HEK293 (cell line): ENCODE measurements around the gene ADD2.
"Not testable (repeated sequence)": the region's sequence is repeated elsewhere in the genome, so short reads cannot be mapped to it uniquely, and the experiment has no call there.

Experiments used
- BCL11A ChIP-seq: fragments of 450-650 bp; formaldehyde crosslinking; IDR thresholded peaks from 2 replicates; pipeline ENCODE4 v1.5.1; 2016; ENCODE audit warnings: low read depth, missing biosample characterization, missing genetic modification characterization
- PRDM1 ChIP-seq: fragments of 450-650 bp; formaldehyde crosslinking; IDR thresholded peaks from 2 replicates; pipeline ENCODE4; 2016; ENCODE audit warnings: missing biosample characterization, missing genetic modification characterization
- ZBTB21 ChIP-seq: fragments of 450-650 bp; formaldehyde crosslinking; IDR thresholded peaks from 2 replicates; pipeline ENCODE4 v1.5.1; 2017; ENCODE audit warnings: missing biosample characterization, missing genetic modification characterization
- ZEB2 ChIP-seq: fragments of 450-650 bp; formaldehyde crosslinking; IDR thresholded peaks from 2 replicates; pipeline ENCODE4 v1.5.1; 2016; ENCODE audit warnings: missing biosample characterization, missing genetic modification characterization
- ZNF169 ChIP-seq: fragments of 450-650 bp; formaldehyde crosslinking; IDR thresholded peaks from 2 replicates; pipeline ENCODE4 v1.5.1; 2016; ENCODE audit warnings: missing biosample characterization, missing genetic modification characterization
- ZNF510 ChIP-seq: fragments of 450-650 bp; formaldehyde crosslinking; IDR thresholded peaks from 2 replicates; pipeline ENCODE4 v1.5.1; 2018; ENCODE audit warnings: mild to moderate bottlenecking, missing genetic modification characterization, missing biosample characterization; ENCODE audit not compliant: insufficient replicate concordance
- ZNF530 ChIP-seq: fragments of 450-650 bp; formaldehyde crosslinking; IDR thresholded peaks from 2 replicates; pipeline ENCODE4 v1.5.1; 2016; ENCODE audit warnings: low read depth, missing biosample characterization, missing genetic modification characterization
- ZNF670 ChIP-seq: fragments of 450-650 bp; formaldehyde crosslinking; IDR thresholded peaks from 2 replicates; pipeline ENCODE4 v1.5.1; 2016; ENCODE audit warnings: missing biosample characterization, missing genetic modification characterization, low read depth
- TF ChIP-seq, protein P1 (sequence below): fragments of 450-650 bp; formaldehyde crosslinking; IDR thresholded peaks from 2 replicates; pipeline ENCODE4 v1.5.1; 2016; ENCODE audit warnings: missing biosample characterization, missing genetic modification characterization
- TF ChIP-seq, protein P2 (sequence below): fragments of 450-650 bp; formaldehyde crosslinking; IDR thresholded peaks from 2 replicates; pipeline ENCODE4 v1.5.1; 2016; ENCODE audit warnings: missing biosample characterization, missing genetic modification characterization
- TF ChIP-seq, protein P3 (sequence below): fragments of 450-650 bp; formaldehyde crosslinking; IDR thresholded peaks from 2 replicates; pipeline ENCODE4 v1.5.1; 2016; ENCODE audit warnings: missing biosample characterization, missing genetic modification characterization
- TF ChIP-seq, protein P4 (sequence below): fragments of 450-650 bp; formaldehyde crosslinking; IDR thresholded peaks from 2 replicates; pipeline ENCODE4 v1.5.1; 2016; ENCODE audit warnings: missing biosample characterization, missing genetic modification characterization
- TF ChIP-seq, protein P5 (sequence below): fragments of 450-650 bp; formaldehyde crosslinking; IDR thresholded peaks from 2 replicates; pipeline ENCODE4 v1.5.1; 2016; ENCODE audit warnings: missing biosample characterization, missing genetic modification characterization, low read depth

DNA sequence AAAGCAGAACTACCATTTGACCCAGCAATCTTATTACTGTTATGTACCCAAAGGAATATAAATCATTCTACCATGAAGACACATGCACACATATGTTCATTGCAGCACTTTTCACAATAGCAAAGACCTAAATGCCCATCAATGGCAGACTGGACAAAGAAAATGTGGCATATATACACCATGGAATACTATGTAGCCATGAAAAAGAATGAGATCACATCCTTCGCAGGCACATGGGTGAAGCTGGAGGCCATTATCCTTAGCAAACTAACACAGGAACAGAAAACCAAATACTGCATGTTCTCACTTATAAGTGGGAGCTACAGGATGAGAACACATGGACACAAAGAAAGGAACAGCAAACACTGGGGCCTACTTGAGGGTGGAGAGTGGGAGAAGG lies 28.5 kb downstream of the ADD2 start:
- TF ChIP-seq, protein P1, sequence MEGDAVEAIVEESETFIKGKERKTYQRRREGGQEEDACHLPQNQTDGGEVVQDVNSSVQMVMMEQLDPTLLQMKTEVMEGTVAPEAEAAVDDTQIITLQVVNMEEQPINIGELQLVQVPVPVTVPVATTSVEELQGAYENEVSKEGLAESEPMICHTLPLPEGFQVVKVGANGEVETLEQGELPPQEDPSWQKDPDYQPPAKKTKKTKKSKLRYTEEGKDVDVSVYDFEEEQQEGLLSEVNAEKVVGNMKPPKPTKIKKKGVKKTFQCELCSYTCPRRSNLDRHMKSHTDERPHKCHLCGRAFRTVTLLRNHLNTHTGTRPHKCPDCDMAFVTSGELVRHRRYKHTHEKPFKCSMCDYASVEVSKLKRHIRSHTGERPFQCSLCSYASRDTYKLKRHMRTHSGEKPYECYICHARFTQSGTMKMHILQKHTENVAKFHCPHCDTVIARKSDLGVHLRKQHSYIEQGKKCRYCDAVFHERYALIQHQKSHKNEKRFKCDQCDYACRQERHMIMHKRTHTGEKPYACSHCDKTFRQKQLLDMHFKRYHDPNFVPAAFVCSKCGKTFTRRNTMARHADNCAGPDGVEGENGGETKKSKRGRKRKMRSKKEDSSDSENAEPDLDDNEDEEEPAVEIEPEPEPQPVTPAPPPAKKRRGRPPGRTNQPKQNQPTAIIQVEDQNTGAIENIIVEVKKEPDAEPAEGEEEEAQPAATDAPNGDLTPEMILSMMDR (tag by site-specific recombination): not testable (repeated sequence)
- TF ChIP-seq, protein P2, sequence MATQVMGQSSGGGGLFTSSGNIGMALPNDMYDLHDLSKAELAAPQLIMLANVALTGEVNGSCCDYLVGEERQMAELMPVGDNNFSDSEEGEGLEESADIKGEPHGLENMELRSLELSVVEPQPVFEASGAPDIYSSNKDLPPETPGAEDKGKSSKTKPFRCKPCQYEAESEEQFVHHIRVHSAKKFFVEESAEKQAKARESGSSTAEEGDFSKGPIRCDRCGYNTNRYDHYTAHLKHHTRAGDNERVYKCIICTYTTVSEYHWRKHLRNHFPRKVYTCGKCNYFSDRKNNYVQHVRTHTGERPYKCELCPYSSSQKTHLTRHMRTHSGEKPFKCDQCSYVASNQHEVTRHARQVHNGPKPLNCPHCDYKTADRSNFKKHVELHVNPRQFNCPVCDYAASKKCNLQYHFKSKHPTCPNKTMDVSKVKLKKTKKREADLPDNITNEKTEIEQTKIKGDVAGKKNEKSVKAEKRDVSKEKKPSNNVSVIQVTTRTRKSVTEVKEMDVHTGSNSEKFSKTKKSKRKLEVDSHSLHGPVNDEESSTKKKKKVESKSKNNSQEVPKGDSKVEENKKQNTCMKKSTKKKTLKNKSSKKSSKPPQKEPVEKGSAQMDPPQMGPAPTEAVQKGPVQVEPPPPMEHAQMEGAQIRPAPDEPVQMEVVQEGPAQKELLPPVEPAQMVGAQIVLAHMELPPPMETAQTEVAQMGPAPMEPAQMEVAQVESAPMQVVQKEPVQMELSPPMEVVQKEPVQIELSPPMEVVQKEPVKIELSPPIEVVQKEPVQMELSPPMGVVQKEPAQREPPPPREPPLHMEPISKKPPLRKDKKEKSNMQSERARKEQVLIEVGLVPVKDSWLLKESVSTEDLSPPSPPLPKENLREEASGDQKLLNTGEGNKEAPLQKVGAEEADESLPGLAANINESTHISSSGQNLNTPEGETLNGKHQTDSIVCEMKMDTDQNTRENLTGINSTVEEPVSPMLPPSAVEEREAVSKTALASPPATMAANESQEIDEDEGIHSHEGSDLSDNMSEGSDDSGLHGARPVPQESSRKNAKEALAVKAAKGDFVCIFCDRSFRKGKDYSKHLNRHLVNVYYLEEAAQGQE (tag by site-specific recombination): not testable (repeated sequence)
- not testable (repeated sequence) for TF ChIP-seq ZBTB21 (tag by site-specific recombination); BCL11A (tag by site-specific recombination); ZNF510 (tag by site-specific recombination); ZNF530 (tag by site-specific recombination); ZNF169; PRDM1 (tag by site-specific recombination); ZEB2; ZNF670 (tag by site-specific recombination)
- TF ChIP-seq, protein P3, sequence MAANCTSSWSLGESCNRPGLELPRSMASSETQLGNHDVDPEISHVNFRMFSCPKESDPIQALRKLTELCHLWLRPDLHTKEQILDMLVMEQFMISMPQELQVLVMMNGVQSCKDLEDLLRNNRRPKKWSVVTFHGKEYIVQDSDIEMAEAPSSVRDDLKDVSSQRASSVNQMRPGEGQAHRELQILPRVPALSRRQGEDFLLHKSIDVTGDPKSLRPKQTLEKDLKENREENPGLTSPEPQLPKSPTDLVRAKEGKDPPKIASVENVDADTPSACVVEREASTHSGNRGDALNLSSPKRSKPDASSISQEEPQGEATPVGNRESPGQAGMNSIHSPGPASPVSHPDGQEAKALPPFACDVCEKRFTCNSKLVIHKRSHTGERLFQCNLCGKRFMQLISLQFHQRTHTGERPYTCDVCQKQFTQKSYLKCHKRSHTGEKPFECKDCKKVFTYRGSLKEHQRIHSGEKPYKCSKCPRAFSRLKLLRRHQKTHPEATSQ (tag by site-specific recombination): not testable (repeated sequence)
- TF ChIP-seq, protein P4, sequence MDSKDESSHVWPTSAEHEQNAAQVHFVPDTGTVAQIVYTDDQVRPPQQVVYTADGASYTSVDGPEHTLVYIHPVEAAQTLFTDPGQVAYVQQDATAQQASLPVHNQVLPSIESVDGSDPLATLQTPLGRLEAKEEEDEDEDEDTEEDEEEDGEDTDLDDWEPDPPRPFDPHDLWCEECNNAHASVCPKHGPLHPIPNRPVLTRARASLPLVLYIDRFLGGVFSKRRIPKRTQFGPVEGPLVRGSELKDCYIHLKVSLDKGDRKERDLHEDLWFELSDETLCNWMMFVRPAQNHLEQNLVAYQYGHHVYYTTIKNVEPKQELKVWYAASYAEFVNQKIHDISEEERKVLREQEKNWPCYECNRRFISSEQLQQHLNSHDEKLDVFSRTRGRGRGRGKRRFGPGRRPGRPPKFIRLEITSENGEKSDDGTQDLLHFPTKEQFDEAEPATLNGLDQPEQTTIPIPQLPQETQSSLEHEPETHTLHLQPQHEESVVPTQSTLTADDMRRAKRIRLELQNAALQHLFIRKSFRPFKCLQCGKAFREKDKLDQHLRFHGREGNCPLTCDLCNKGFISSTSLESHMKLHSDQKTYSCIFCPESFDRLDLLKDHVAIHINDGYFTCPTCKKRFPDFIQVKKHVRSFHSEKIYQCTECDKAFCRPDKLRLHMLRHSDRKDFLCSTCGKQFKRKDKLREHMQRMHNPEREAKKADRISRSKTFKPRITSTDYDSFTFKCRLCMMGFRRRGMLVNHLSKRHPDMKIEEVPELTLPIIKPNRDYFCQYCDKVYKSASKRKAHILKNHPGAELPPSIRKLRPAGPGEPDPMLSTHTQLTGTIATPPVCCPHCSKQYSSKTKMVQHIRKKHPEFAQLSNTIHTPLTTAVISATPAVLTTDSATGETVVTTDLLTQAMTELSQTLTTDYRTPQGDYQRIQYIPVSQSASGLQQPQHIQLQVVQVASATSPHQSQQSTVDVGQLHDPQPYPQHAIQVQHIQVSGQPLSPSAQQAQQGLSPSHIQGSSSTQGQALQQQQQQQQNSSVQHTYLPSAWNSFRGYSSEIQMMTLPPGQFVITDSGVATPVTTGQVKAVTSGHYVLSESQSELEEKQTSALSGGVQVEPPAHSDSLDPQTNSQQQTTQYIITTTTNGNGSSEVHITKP (tag by site-specific recombination): not testable (repeated sequence)
- TF ChIP-seq, protein P5, sequence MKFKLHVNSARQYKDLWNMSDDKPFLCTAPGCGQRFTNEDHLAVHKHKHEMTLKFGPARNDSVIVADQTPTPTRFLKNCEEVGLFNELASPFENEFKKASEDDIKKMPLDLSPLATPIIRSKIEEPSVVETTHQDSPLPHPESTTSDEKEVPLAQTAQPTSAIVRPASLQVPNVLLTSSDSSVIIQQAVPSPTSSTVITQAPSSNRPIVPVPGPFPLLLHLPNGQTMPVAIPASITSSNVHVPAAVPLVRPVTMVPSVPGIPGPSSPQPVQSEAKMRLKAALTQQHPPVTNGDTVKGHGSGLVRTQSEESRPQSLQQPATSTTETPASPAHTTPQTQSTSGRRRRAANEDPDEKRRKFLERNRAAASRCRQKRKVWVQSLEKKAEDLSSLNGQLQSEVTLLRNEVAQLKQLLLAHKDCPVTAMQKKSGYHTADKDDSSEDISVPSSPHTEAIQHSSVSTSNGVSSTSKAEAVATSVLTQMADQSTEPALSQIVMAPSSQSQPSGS (tag by site-specific recombination): not testable (repeated sequence)
